Common myeloid progenitor, CD34-positive (primary cell): ENCODE results near the gene SHOX.
"Not testable (repeated sequence)": the region's sequence is repeated elsewhere in the genome, so short reads cannot be mapped to it uniquely, and the experiment has no call there.

Source experiments
- CTCF ChIA-PET: fragments of 350-600 bp; sonication (Branson Sonifier 250); formaldehyde crosslinking; loops from one replicate; lab custom pipeline; 2021; ENCODE audit warnings: antibody characterized with exemption; lab: Charles Lee
- POLR2A ChIA-PET: fragments of 350-600 bp; sonication (Branson Sonifier 250); formaldehyde crosslinking; loops from one replicate; lab custom pipeline; 2021; ENCODE audit warnings: antibody characterized with exemption; lab: Charles Lee
- DNase-seq, 3 donors: peaks; one replicate each; pipeline versions ENCODE4 v3.0.0 to v3.0.0-alpha.2; 2013
- H3K27ac ChIP-seq, 2 experiments: 1 replicate in 1 of 2; 2 replicates in 1 of 2; pipeline ENCODE4 v1.7.0; 2013; ENCODE audit warnings: inconsistent platforms in 2 of 2, low read length in 2 of 2, mild to moderate bottlenecking in 2 of 2, low read depth in 1 of 2, moderate library complexity in 1 of 2; ENCODE audit not compliant: severe bottlenecking in 2 of 2, insufficient read depth in 1 of 2, poor library complexity in 1 of 2
- H3K27me3 ChIP-seq, 5 experiments: replicated peaks in 2 of 5; 1 replicate in 3 of 5; 2 replicates in 2 of 5; pipeline versions ENCODE4 v1.6.1 to v1.7.0; 2013; ENCODE audit warnings: low read length in 4 of 5, mild to moderate bottlenecking in 2 of 5, moderate library complexity in 2 of 5, inconsistent platforms in 1 of 5; ENCODE audit not compliant: insufficient read depth in 5 of 5, control insufficient read depth in 4 of 5
- H3K36me3 ChIP-seq, 4 experiments: 1 replicate in 2 of 4; 2 replicates in 2 of 4; pipeline versions ENCODE4 v1.6.1 to v1.7.0; 2013; ENCODE audit warnings: low read length in 3 of 4, control low read depth in 1 of 4, mild to moderate bottlenecking in 1 of 4; ENCODE audit not compliant: control insufficient read depth in 4 of 4, insufficient read depth in 4 of 4
- H3K4me1 ChIP-seq, 4 experiments: 1 replicate in 3 of 4; 2 replicates in 1 of 4; pipeline versions ENCODE4 v1.6.1 to v1.7.1; 2013; ENCODE audit warnings: low read length in 3 of 4, mild to moderate bottlenecking in 3 of 4, control low read depth in 1 of 4, inconsistent platforms in 1 of 4, moderate library complexity in 1 of 4; ENCODE audit not compliant: control insufficient read depth in 4 of 4, insufficient read depth in 4 of 4; ENCODE audit errors: control extremely low read depth in 1 of 4
- H3K4me3 ChIP-seq, 7 experiments: 1 replicate in 4 of 7; 2 replicates in 3 of 7; pipeline versions ENCODE4 v1.5.1 to v1.7.0; 2013; ENCODE audit warnings: mild to moderate bottlenecking in 7 of 7, low read length in 6 of 7, moderate library complexity in 6 of 7, inconsistent platforms in 2 of 7, low read depth in 2 of 7, control low read depth in 1 of 7; ENCODE audit not compliant: insufficient read depth in 4 of 7, control insufficient read depth in 1 of 7; ENCODE audit errors: extremely low read depth in 1 of 7
- H3K9me3 ChIP-seq, 5 experiments: 1 replicate in 4 of 5; 2 replicates in 1 of 5; pipeline versions ENCODE4 v1.6.1 to v1.7.1; 2013; ENCODE audit warnings: low read length in 4 of 5, mild to moderate bottlenecking in 2 of 5, inconsistent platforms in 1 of 5, low read depth in 1 of 5, moderate library complexity in 1 of 5; ENCODE audit not compliant: control insufficient read depth in 4 of 5, insufficient read depth in 2 of 5; ENCODE audit errors: control extremely low read depth in 1 of 5
- WGBS: methylation state at CpG from one replicate; pipeline ENCODE4 v1.1.5; 2013; ENCODE audit not compliant: insufficient coverage; 5-methylcytosine and 5-hydroxymethylcytosine counted together

SHOX gene

GRCh38 chrX:650811-651210 is 20.2 kb downstream of the SHOX start:
- Histone ChIP-seq H3K9me3 (no peaks in the 10 kb centered on the region), H3K36me3 (no peaks in the 10 kb centered on the region), H3K4me1 (no peaks in the 10 kb centered on the region), H3K27ac (no peak overlapping the region), H3K4me3 (no peak overlapping the region), H3K27me3 (peaks cover 0 to 36% (median 17%) of the 10 kb centered on the region in 5 experiments)
- DNase-seq: no peak
- 78% methylated on average over 7 of the region's 13 CpGs for WGBS
- POLR2A ChIA-PET: no interaction called here
- CTCF ChIA-PET: no interaction called here

GRCh38 chrX:651922-652321 is 21.3 kb downstream of the SHOX start:
- H3K4me3 ChIP-seq, H3K36me3 ChIP-seq, DNase-seq, H3K4me1 ChIP-seq, H3K27ac ChIP-seq, POLR2A ChIA-PET, CTCF ChIA-PET, H3K9me3 ChIP-seq: not testable (repeated sequence)
- 95% methylated on average over 19 of the region's 25 CpGs for WGBS
- peaks cover 0 to 32% (median 14%) of the 10 kb centered on the region in 5 experiments for H3K27me3 ChIP-seq

- H3K4me1 ChIP-seq: no peaks in the 10 kb centered on the region
- ChIA-PET CTCF (no interaction called here), POLR2A (no interaction called here)
- H3K4me3 ChIP-seq: no peak overlapping the region
- H3K36me3 ChIP-seq: no peaks in the 10 kb centered on the region
- 45% methylated on average over 9 of the region's 11 CpGs for WGBS
- no peak overlapping the region for H3K27ac ChIP-seq
- peaks cover 0 to 35% (median 14%) of the 10 kb centered on the region in 5 experiments for H3K27me3 ChIP-seq
- no peak for DNase-seq
- H3K9me3 ChIP-seq: no peaks in the 10 kb centered on the region
These were observed 21.8 kb downstream of the SHOX start for GRCh38 chrX:652341-652741.

- no peak for DNase-seq
- POLR2A ChIA-PET: no interaction called here
These were observed 22.7 kb downstream of the SHOX start for GRCh38 chrX:653306-653705.

GRCh38 chrX:661154-661553 is 30.6 kb downstream of the SHOX start:
- Histone ChIP-seq H3K36me3 (no peaks in the 10 kb centered on the region), H3K4me1 (no peaks in the 10 kb centered on the region), H3K4me3 (no peak overlapping the region), H3K9me3 (peaks cover 0 to 5% (median 0%) of the 10 kb centered on the region in 5 experiments), H3K27me3 (peaks cover 0 to 4% (median 1%) of the 10 kb centered on the region in 5 experiments), H3K27ac (no peak overlapping the region)
- DNase-seq: no peak
- CTCF ChIA-PET: no interaction called here
- WGBS: 100% methylated on average over 1 of the region's 10 CpGs
- POLR2A ChIA-PET: no interaction called here

More at GRCh38 chrX:653306-653705, 22.7 kb downstream of the SHOX start:
- 90% methylated on average over 2 of the region's 4 CpGs for WGBS
- no peaks in the 10 kb centered on the region for H3K36me3 ChIP-seq
- H3K9me3 ChIP-seq: no peaks in the 10 kb centered on the region
- no peak overlapping the region for H3K4me3 ChIP-seq
- H3K27ac ChIP-seq: no peak overlapping the region
- CTCF ChIA-PET: no interaction called here
- H3K4me1 ChIP-seq: no peaks in the 10 kb centered on the region
- H3K27me3 ChIP-seq: peaks cover 0 to 35% (median 16%) of the 10 kb centered on the region in 5 experiments

GRCh38 chrX:662126-662525 is 31.5 kb downstream of the SHOX start:
- H3K9me3 ChIP-seq: peaks cover 0 to 5% (median 0%) of the 10 kb centered on the region in 5 experiments

GRCh38 chrX:663841-664240 is 33.2 kb downstream of the SHOX start:
- H3K4me1 ChIP-seq: no peaks in the 10 kb centered on the region
- H3K9me3 ChIP-seq: peaks cover 0 to 5% (median 0%) of the 10 kb centered on the region in 5 experiments
- no peak for DNase-seq
- peaks cover 0 to 12% (median 6%) of the 10 kb centered on the region in 5 experiments for H3K27me3 ChIP-seq
- over 99% methylated on average over 15 of the region's 18 CpGs for WGBS
- no peak overlapping the region for H3K27ac ChIP-seq
- no peaks in the 10 kb centered on the region for H3K36me3 ChIP-seq
- ChIA-PET POLR2A (no interaction called here), CTCF (no interaction called here)
- no peak overlapping the region for H3K4me3 ChIP-seq

More at GRCh38 chrX:662126-662525, 31.5 kb downstream of the SHOX start:
- H3K27ac ChIP-seq: no peak overlapping the region
- H3K4me1 ChIP-seq: no peaks in the 10 kb centered on the region
- POLR2A ChIA-PET: no interaction called here
- 92% methylated on average over 20 of the region's 20 CpGs for WGBS
- no peak for DNase-seq
- H3K36me3 ChIP-seq: no peaks in the 10 kb centered on the region
- H3K27me3 ChIP-seq: peaks cover 0 to 9% (median 7%) of the 10 kb centered on the region in 5 experiments
- CTCF ChIA-PET: no interaction called here
- no peak overlapping the region for H3K4me3 ChIP-seq
